Mucosa of descending colon (tissue), 3 donors: ENCODE results near the gene TDRD5. TPM values are rescaled to one million over a fixed set of nuclear protein-coding genes. Genes with fewer than 3 reads are reported as not detected.
"Not testable (repeated sequence)": the region's sequence is repeated elsewhere in the genome, so short reads cannot be mapped to it uniquely, and the experiment has no call there.

Experiments used
- ATAC-seq: fragments of 200-7000 bp; cut with Tn5 transposase; one replicate; pipeline ENCODE4 v1.9.1; 2020; ENCODE audit warnings: mild to moderate bottlenecking, moderate library complexity
- DNase-seq, 3 donors: peaks; one replicate each; pipeline ENCODE4 v3.0.0-alpha.2; 2020
- H3K36me3 ChIP-seq: fragments of 200-600 bp; one replicate; pipeline ENCODE4 v1.8.0; 2021; ENCODE audit warnings: low read depth, mild to moderate bottlenecking
- H3K4me1 ChIP-seq: fragments of 200-600 bp; one replicate; pipeline ENCODE4 v1.8.0; 2021; ENCODE audit warnings: low read depth, mild to moderate bottlenecking
- H3K4me3 ChIP-seq: fragments of 200-600 bp; one replicate; pipeline ENCODE4 v1.8.0; 2021; ENCODE audit warnings: mild to moderate bottlenecking
- H3K9me3 ChIP-seq: fragments of 200-600 bp; one replicate; pipeline ENCODE4 v1.8.0; 2021; ENCODE audit warnings: mild to moderate bottlenecking
- intact Hi-C, 2 donors: fragments of 100-400 bp; cut with DNase I in 1 of 2; cut with micrococcal nuclease in 1 of 2; formaldehyde crosslinking; loops; one replicate each; pipeline versions ENCODE4 v1.11.0 to v1.11.1; 2022; cut with DNase I, micrococcal nuclease
- total RNA-seq, 3 donors: library from RNA; stranded (reverse); fragmentation: NEBNext Ultra II Directional in 2 of 3; extraction: Animal tissue kit (Norgen Biotek cat#: 25700) in 2 of 3; gene quantifications; one replicate each; pipeline versions ENCODE4 v1.2.1 to v1.2.4, GENCODE V29; 2021 to 2023
- TF ChIP-seq, protein P1 (sequence below): fragments of 200-600 bp; IDR thresholded peaks from one replicate; pipeline ENCODE4 v1.8.0; 2022; ENCODE audit warnings: antibody characterized with exemption, mild to moderate bottlenecking
- donor health status: DM: no; HTN: no; CAD: no; lungs with moderate emphysema.
- donor health status: DM: no; HTN: no; CAD: no.
- donor health status: DM: no; HTN: yes; CAD: no.

The TDRD5 gene
- total RNA-seq, 3 donors from 2014 or later = 0.76 to 2.2 (median 0.92) TPM

GRCh38 chr1:179630719-179631118 is 39.1 kb downstream of the TDRD5 start:
- TF ChIP-seq, protein P1, sequence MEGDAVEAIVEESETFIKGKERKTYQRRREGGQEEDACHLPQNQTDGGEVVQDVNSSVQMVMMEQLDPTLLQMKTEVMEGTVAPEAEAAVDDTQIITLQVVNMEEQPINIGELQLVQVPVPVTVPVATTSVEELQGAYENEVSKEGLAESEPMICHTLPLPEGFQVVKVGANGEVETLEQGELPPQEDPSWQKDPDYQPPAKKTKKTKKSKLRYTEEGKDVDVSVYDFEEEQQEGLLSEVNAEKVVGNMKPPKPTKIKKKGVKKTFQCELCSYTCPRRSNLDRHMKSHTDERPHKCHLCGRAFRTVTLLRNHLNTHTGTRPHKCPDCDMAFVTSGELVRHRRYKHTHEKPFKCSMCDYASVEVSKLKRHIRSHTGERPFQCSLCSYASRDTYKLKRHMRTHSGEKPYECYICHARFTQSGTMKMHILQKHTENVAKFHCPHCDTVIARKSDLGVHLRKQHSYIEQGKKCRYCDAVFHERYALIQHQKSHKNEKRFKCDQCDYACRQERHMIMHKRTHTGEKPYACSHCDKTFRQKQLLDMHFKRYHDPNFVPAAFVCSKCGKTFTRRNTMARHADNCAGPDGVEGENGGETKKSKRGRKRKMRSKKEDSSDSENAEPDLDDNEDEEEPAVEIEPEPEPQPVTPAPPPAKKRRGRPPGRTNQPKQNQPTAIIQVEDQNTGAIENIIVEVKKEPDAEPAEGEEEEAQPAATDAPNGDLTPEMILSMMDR = no peak
- Histone ChIP-seq H3K4me3 (no peak overlapping the region), H3K36me3 (no peaks in the 10 kb centered on the region), H3K9me3 (no peaks in the 10 kb centered on the region), H3K4me1 (no peaks in the 10 kb centered on the region)
- intact Hi-C loops = no loop called here
- ATAC-seq (no peak), DNase-seq (no peak)

DNA sequence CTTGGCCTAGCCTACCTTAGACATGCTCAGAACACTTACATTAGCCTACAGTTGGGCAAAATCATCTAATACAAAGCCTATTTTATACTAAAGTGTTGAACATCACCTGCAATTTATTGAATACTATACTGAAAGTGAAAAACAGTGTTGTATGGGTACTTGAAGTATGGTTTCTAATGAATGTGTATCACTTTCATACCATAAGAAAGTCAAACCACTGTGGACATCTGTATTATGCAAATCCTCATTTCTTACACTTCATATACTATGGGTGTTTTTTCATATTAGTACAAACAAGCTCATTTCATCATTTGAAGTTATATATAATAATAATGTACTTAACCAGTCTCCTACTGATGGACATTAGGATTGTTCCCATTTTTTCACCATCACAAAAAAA is 41.2 kb downstream of the TDRD5 start:
- ATAC-seq (no peak), DNase-seq (no peak)
- no peaks in the 10 kb centered on the region for H3K9me3 ChIP-seq
- H3K4me1 ChIP-seq = no peaks in the 10 kb centered on the region
- no peak overlapping the region for H3K4me3 ChIP-seq
- TF ChIP-seq, protein P1 = no peak
- H3K36me3 ChIP-seq = no peaks in the 10 kb centered on the region
- intact Hi-C loops = no loop called here

GRCh38 chr1:179637211-179637860 is 45.7 kb downstream of the TDRD5 start:
- H3K4me1 ChIP-seq = no peaks in the 10 kb centered on the region
- H3K4me3 ChIP-seq = no peak overlapping the region
- TF ChIP-seq, protein P1 = no peak
- H3K36me3 ChIP-seq = no peaks in the 10 kb centered on the region
- H3K9me3 ChIP-seq = no peaks in the 10 kb centered on the region
- no peak for DNase-seq
- no peak for ATAC-seq
- intact Hi-C loops = no loop called here

- TF ChIP-seq, protein P1 = no peak
- Histone ChIP-seq H3K4me3 (no peak overlapping the region), H3K36me3 (no peaks in the 10 kb centered on the region), H3K9me3 (no peaks in the 10 kb centered on the region), H3K4me1 (no peaks in the 10 kb centered on the region)
- intact Hi-C loops = no loop called here
- ATAC-seq (no peak), DNase-seq (no peak)
These were observed 69.4 kb downstream of the TDRD5 start for GRCh38 chr1:179661018-179661417.

GRCh38 chr1:179663810-179664209 is 72.2 kb downstream of the TDRD5 start:
- H3K4me3 ChIP-seq = no peak overlapping the region
- intact Hi-C loops = no loop called here
- DNase-seq = no peak
- no peaks in the 10 kb centered on the region for H3K4me1 ChIP-seq
- no peaks in the 10 kb centered on the region for H3K9me3 ChIP-seq
- H3K36me3 ChIP-seq = no peaks in the 10 kb centered on the region
- TF ChIP-seq, protein P1 = no peak
- no peak for ATAC-seq

DNA sequence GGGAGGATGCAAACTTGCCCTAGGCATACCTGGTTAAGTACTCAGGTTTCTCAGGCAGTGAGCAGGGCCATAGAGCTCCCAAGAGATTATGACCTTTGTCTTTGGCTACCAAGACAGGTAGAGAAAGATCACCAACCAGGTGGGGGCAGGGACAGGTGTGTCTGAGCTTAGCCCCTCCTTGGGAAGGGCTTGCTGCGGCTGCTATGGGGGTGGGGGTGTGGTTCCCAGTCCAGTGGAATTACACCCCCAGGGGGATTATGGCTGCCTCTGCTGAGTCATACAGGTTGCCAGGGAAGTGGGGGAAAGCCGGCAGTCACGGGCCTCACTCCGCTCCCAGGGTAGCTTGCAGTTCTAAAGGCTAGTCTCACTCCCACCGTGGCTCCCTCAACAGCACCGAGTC is 86.2 kb downstream of the TDRD5 start:
- Histone ChIP-seq H3K36me3 (no peaks in the 10 kb centered on the region), H3K4me1 (no peaks in the 10 kb centered on the region), H3K9me3 (no peaks in the 10 kb centered on the region), H3K4me3 (no peak overlapping the region)
- TF ChIP-seq, protein P1 = no peak
- no peak for DNase-seq
- no peak for ATAC-seq
- intact Hi-C loops = no loop called here

GRCh38 chr1:179694530-179694929 is 102.9 kb downstream of the TDRD5 start:
- ATAC-seq, H3K36me3 ChIP-seq, DNase-seq, H3K4me1 ChIP-seq, intact Hi-C loops, H3K9me3 ChIP-seq, H3K4me3 ChIP-seq: not testable (repeated sequence)
